Bronchial epithelial cell (primary cell): ENCODE data around the gene RAD54L2. TPM values are rescaled to one million over a fixed set of nuclear protein-coding genes. Genes with fewer than 3 reads are reported as not detected.

ENCODE experiments used
- DNase-seq: peaks from one replicate; pipeline ENCODE4 v3.0.0-alpha.2; 2010; ENCODE audit warnings: low read depth
- FAIRE-seq: peaks from 2 replicates; lab custom pipeline; 2011; peaks lifted over from hg19 to GRCh38; lab: Jason Lieb, UNC
- H3K27me3 ChIP-seq: 2 replicates; pipeline ENCODE4 v1.5.1; 2011; ENCODE audit warnings: low read length; ENCODE audit not compliant: control insufficient read depth, insufficient read depth
- H3K36me3 ChIP-seq: 2 replicates; pipeline ENCODE4 v1.5.1; 2011; ENCODE audit warnings: low read length; ENCODE audit not compliant: control insufficient read depth, insufficient read depth
- H3K4me3 ChIP-seq: 2 replicates; pipeline ENCODE4 v1.5.1; 2011; ENCODE audit warnings: mild to moderate bottlenecking, low read depth, low read length, control low read depth
- CTCF ChIP-seq: IDR thresholded peaks from 2 replicates; pipeline ENCODE4 v1.5.1; 2011; ENCODE audit warnings: mild to moderate bottlenecking, moderate library complexity, low read length, control low read depth, inconsistent platforms; ENCODE audit not compliant: insufficient read depth, severe bottlenecking
- total RNA-seq: library from RNA; depleted of rRNA; stranded (reverse); fragments of >200 nt; gene quantifications from 2 replicates; pipeline ENCODE4 v1.2.1, GENCODE V29; 2014

Gene RAD54L2
- 14.2 and 19.8 TPM in 2 replicates for total RNA-seq

GRCh38 chr3:51538459-51539290 is at the start of gene RAD54L2:
TSS of gene RAD54L2 (plus strand) at chr3:51538719. CDS start at chr3:51590421, 51,702 bp downstream.
- TF ChIP-seq CTCF: peak; percentile 18
- no peaks in the 10 kb centered on the region for H3K27me3 ChIP-seq
- no peak for FAIRE-seq
- H3K4me3 ChIP-seq: peak within 1 kb of the TSS; percentile 51
- H3K36me3 ChIP-seq: no peaks in the 10 kb centered on the region
- DNase-seq: peak; percentile 60

GRCh38 chr3:51498876-51499738 is 39.4 kb upstream of the RAD54L2 start:
- TF ChIP-seq CTCF: no peak
- DNase-seq: peak; percentile 84
- peak overlapping the region; percentile 78 for H3K4me3 ChIP-seq
- H3K36me3 ChIP-seq: no peaks in the 10 kb centered on the region
- no peak for FAIRE-seq
- no peaks in the 10 kb centered on the region for H3K27me3 ChIP-seq

- H3K36me3 ChIP-seq: no peaks in the 10 kb centered on the region
- TF ChIP-seq CTCF: no peak
- no peak overlapping the region for H3K4me3 ChIP-seq
- DNase-seq (no peak), FAIRE-seq (no peak)
- no peaks in the 10 kb centered on the region for H3K27me3 ChIP-seq
Observed at GRCh38 chr3:51500632-51501131, 37.8 kb upstream of the RAD54L2 start.

- peak; percentile 95 for TF ChIP-seq CTCF
- Histone ChIP-seq H3K36me3 (no peaks in the 10 kb centered on the region), H3K27me3 (no peaks in the 10 kb centered on the region), H3K4me3 (no peak overlapping the region)
- DNase-seq: peak; percentile 60
- FAIRE-seq: no peak
Observed at GRCh38 chr3:51501833-51502561, 36.5 kb upstream of the RAD54L2 start.

- Histone ChIP-seq H3K27me3 (no peaks in the 10 kb centered on the region), H3K36me3 (no peaks in the 10 kb centered on the region), H3K4me3 (no peak overlapping the region)
- no peak for FAIRE-seq
- DNase-seq: no peak
- no peak for TF ChIP-seq CTCF
Observed at GRCh38 chr3:51502562-51502910, 36.0 kb upstream of the RAD54L2 start.
